CD14-positive monocyte (primary cell): ENCODE measurements around the gene NEMF. TPM values are rescaled to one million over a fixed set of nuclear protein-coding genes. Genes with fewer than 3 reads are reported as not detected.
A peak's percentile ranks its signal among the peaks of the same experiment; 100 is the strongest.
"Not testable (repeated sequence)": the region's sequence is repeated elsewhere in the genome, so short reads cannot be mapped to it uniquely, and the experiment has no call there.

ENCODE experiments used
- DNase-seq, 3 donors: peaks; one replicate each; pipeline ENCODE4 v3.0.0-alpha.2; 2011 to 2022
- H2AFZ ChIP-seq: 2 replicates; pipeline ENCODE4 v1.6.0; 2012; ENCODE audit warnings: mild to moderate bottlenecking, low read depth, low read length, inconsistent platforms; ENCODE audit not compliant: insufficient read depth, poor library complexity, severe bottlenecking
- H3K27ac ChIP-seq, 2 donors: 1 replicate in 1 of 2; 2 replicates in 1 of 2; pipeline ENCODE4 v1.5.1; 2012 to 2013; ENCODE audit warnings: low read length in 2 of 2, control low read depth in 1 of 2, inconsistent platforms in 1 of 2, low read depth in 1 of 2, mild to moderate bottlenecking in 1 of 2
- H3K27me3 ChIP-seq, 2 donors: one replicate each; pipeline versions ENCODE4 v1.6.0 to v1.6.1; 2011 to 2013; ENCODE audit warnings: low read length in 2 of 2; ENCODE audit not compliant: control insufficient read depth in 2 of 2, insufficient read depth in 2 of 2
- H3K36me3 ChIP-seq, 2 donors: replicated peaks in 1 of 2; 1 replicate in 1 of 2; 2 replicates in 1 of 2; pipeline versions ENCODE4 v1.5.1 to v1.6.1; 2012 to 2013; ENCODE audit warnings: low read length in 2 of 2, control low read depth in 1 of 2, inconsistent platforms in 1 of 2, mild to moderate bottlenecking in 1 of 2; ENCODE audit not compliant: insufficient read depth in 2 of 2, control insufficient read depth in 1 of 2
- H3K4me1 ChIP-seq, 2 donors: 1 replicate in 1 of 2; 2 replicates in 1 of 2; pipeline versions ENCODE4 v1.5.1 to v1.6.1; 2012 to 2013; ENCODE audit warnings: low read length in 2 of 2, control low read depth in 1 of 2, inconsistent platforms in 1 of 2, mild to moderate bottlenecking in 1 of 2, moderate library complexity in 1 of 2; ENCODE audit not compliant: insufficient read depth in 2 of 2, control insufficient read depth in 1 of 2
- H3K4me2 ChIP-seq: replicated peaks from 2 replicates; pipeline ENCODE3; 2012; ENCODE audit warnings: low read length, moderate library complexity, mild to moderate bottlenecking; ENCODE audit not compliant: poor library complexity, severe bottlenecking; ENCODE audit errors: extremely low read depth
- H3K4me3 ChIP-seq, 3 experiments: fragments of 200-600 bp in 1 of 3; sonication (generic) in 1 of 3; replicated peaks in 1 of 3; 1 replicate in 2 of 3; 2 replicates in 1 of 3; pipeline ENCODE4 v1.5.1; 2011 to 2013; ENCODE audit warnings: low read length in 3 of 3, mild to moderate bottlenecking in 3 of 3, control low read depth in 2 of 3, low read depth in 2 of 3, inconsistent platforms in 1 of 3, moderate library complexity in 1 of 3
- H3K79me2 ChIP-seq: 2 replicates; pipeline ENCODE4 v1.6.0; 2012; ENCODE audit warnings: mild to moderate bottlenecking, control low read depth, inconsistent platforms, low read length, moderate library complexity; ENCODE audit not compliant: insufficient read depth
- H3K9ac ChIP-seq: 2 replicates; pipeline ENCODE4 v1.6.0; 2017; ENCODE audit warnings: low read length, mild to moderate bottlenecking; ENCODE audit not compliant: insufficient read depth, poor library complexity, severe bottlenecking
- H3K9me3 ChIP-seq, 2 donors: replicated peaks in 1 of 2; 1 replicate in 1 of 2; 2 replicates in 1 of 2; pipeline versions ENCODE4 v1.5.1 to v1.6.1; 2012 to 2013; ENCODE audit warnings: low read length in 2 of 2, control low read depth in 1 of 2; ENCODE audit not compliant: control insufficient read depth in 1 of 2, insufficient read depth in 1 of 2
- H4K20me1 ChIP-seq: 2 replicates; pipeline ENCODE4 v1.6.0; 2012; ENCODE audit warnings: mild to moderate bottlenecking, low read length, control low read depth, moderate library complexity; ENCODE audit not compliant: insufficient read depth
- H3K27ac Mint-ChIP-seq, 7 donors: one replicate each; pipeline ENCODE4 v1.8.0; 2020; ENCODE audit warnings: mild to moderate bottlenecking in 7 of 7, mixed read lengths in 7 of 7, moderate library complexity in 6 of 7, inconsistent platforms in 2 of 7
- H3K27me3 Mint-ChIP-seq, 3 donors: one replicate each; pipeline ENCODE4 v1.8.0; 2021 to 2022; ENCODE audit warnings: low read depth in 3 of 3, mild to moderate bottlenecking in 3 of 3, mixed read lengths in 3 of 3, moderate library complexity in 3 of 3, inconsistent platforms in 1 of 3
- H3K36me3 Mint-ChIP-seq, 2 donors: one replicate each; pipeline ENCODE4 v1.8.0; 2020; ENCODE audit warnings: mixed read lengths in 2 of 2, inconsistent platforms in 1 of 2, mild to moderate bottlenecking in 1 of 2
- H3K4me1 Mint-ChIP-seq: one replicate; pipeline ENCODE4 v1.8.0; 2020; ENCODE audit warnings: mild to moderate bottlenecking, mixed read lengths
- H3K4me3 Mint-ChIP-seq, 2 donors: one replicate each; pipeline ENCODE4 v1.8.0; 2020; ENCODE audit warnings: mild to moderate bottlenecking in 2 of 2, mixed read lengths in 2 of 2, moderate library complexity in 1 of 2
- H3K9me3 Mint-ChIP-seq, 7 donors: one replicate each; pipeline ENCODE4 v1.8.0; 2020 to 2022; ENCODE audit warnings: mixed read lengths in 7 of 7, mild to moderate bottlenecking in 6 of 7, moderate library complexity in 6 of 7, inconsistent platforms in 2 of 7
- CTCF ChIP-seq: fragments of 200-600 bp; IDR thresholded peaks from one replicate; pipeline ENCODE4 v1.8.0; 2022; ENCODE audit warnings: antibody characterized with exemption, mild to moderate bottlenecking
- WGBS: methylation state at CpG from one replicate; pipeline ENCODE4 v1.1.5; 2013; ENCODE audit warnings: missing lambda C conversion rate; ENCODE audit not compliant: insufficient coverage; 5-methylcytosine and 5-hydroxymethylcytosine counted together
- intact Hi-C, 2 donors: fragments of 100-400 bp; cut with micrococcal nuclease; formaldehyde crosslinking; loops; one replicate each; pipeline versions ENCODE4 v1.15.0 to v1.15.1; 2023
- polyA plus RNA-seq, 3 donors: library from polyadenylated mRNA; depleted of rRNA in 1 of 3; unstranded in 2 of 3; stranded (reverse) in 1 of 3; fragments of 300-500 nt in 2 of 3; fragments of >200 nt in 1 of 3; fragmentation: Illumina TruSeq in 2 of 3; gene quantifications; 1 replicate in 2 of 3; 2 replicates in 1 of 3; pipeline ENCODE4 v1.2.3, GENCODE V29; 2012 to 2021

NEMF gene
- polyA plus RNA-seq, 3 donors: 18.3 to 27.6 (median 22.2) TPM

GRCh38 chr14:49745191-49745590 lies 107.4 kb downstream of the NEMF start:
- Histone ChIP-seq H4K20me1 (no peaks in the 10 kb centered on the region), H3K4me1 (no peaks in the 10 kb centered on the region), H3K27me3 (no peaks in the 10 kb centered on the region), H3K36me3 (peaks cover 0 to 4% of the 10 kb centered on the region in 2 donors), H3K27ac (no peak overlapping the region), H3K4me2 (no peak overlapping the region), H3K4me3 (no peak overlapping the region), H2AFZ (no peak overlapping the region), H3K9ac (no peak overlapping the region), H3K79me2 (no peaks in the 10 kb centered on the region), H3K9me3 (no peaks in the 10 kb centered on the region)
- H3K27me3 Mint-ChIP-seq: peaks cover 0 to under 1% (median 0%) of the 10 kb centered on the region in 3 donors
- intact Hi-C loops: no loop called here
- no peaks in the 10 kb centered on the region for H3K9me3 Mint-ChIP-seq
- H3K4me1 Mint-ChIP-seq: no peaks in the 10 kb centered on the region
- DNase-seq: no peak
- H3K27ac Mint-ChIP-seq: no peak overlapping the region
- H3K4me3 Mint-ChIP-seq: no peak overlapping the region
- WGBS: no CpG with 5 or more reads among the region's 1 CpG
- no peak for TF ChIP-seq CTCF
- peaks cover 22 to 23% of the 10 kb centered on the region in 2 donors for H3K36me3 Mint-ChIP-seq

GRCh38 chr14:49735669-49736068 lies 116.9 kb downstream of the NEMF start:
- H3K4me1 Mint-ChIP-seq, H3K79me2 ChIP-seq, H3K9me3 ChIP-seq, intact Hi-C loops, DNase-seq, H3K9ac ChIP-seq, H3K4me2 ChIP-seq, H3K27ac ChIP-seq, H3K36me3 ChIP-seq, H3K4me3 ChIP-seq, H3K27me3 Mint-ChIP-seq, H3K4me3 Mint-ChIP-seq, H4K20me1 ChIP-seq, H3K9me3 Mint-ChIP-seq, H3K27me3 ChIP-seq, H2AFZ ChIP-seq, H3K4me1 ChIP-seq: not testable (repeated sequence)
- 83% methylated on average over 2 of the region's 4 CpGs for WGBS
- peaks cover 7 to 19% of the 10 kb centered on the region in 2 donors for H3K36me3 Mint-ChIP-seq
- peak overlapping the region in 1 of 7 donors; percentile 43 for H3K27ac Mint-ChIP-seq
